ENCODE measurements around the gene CTSH.
"Not testable (repeated sequence)": the region's sequence is repeated elsewhere in the genome, so short reads cannot be mapped to it uniquely, and the experiment has no call there.

Gene CTSH

GRCh38 chr15:78907577-78907976 is 37.3 kb downstream of the CTSH start:
- peak; percentile 26 for TF ChIP-seq CTCF (IDR thresholded peaks at IDR 0.05)
- H3K27me3 Mint-ChIP-seq (ENCODE audit: low read depth, poor library complexity) = no peaks in the 10 kb centered on the region
- H3K27ac Mint-ChIP-seq = no peak overlapping the region
- H3K36me3 Mint-ChIP-seq (ENCODE audit: low read depth) = peaks cover 65% of the 10 kb centered on the region
- DNase-seq = no peak
- H3K4me1 Mint-ChIP-seq = peaks cover 42% of the 10 kb centered on the region
- H3K4me3 Mint-ChIP-seq = no peak overlapping the region
- H3K9me3 Mint-ChIP-seq = no peaks in the 10 kb centered on the region

GRCh38 chr15:78906316-78906620 is 38.6 kb downstream of the CTSH start:
- no peaks in the 10 kb centered on the region for H3K9me3 Mint-ChIP-seq
- no peak overlapping the region for H3K4me3 Mint-ChIP-seq
- peaks cover 66% of the 10 kb centered on the region for H3K36me3 Mint-ChIP-seq (ENCODE audit: low read depth)
- no peak overlapping the region for H3K27ac Mint-ChIP-seq
- H3K4me1 Mint-ChIP-seq = peaks cover 55% of the 10 kb centered on the region
- no peak for DNase-seq
- no peaks in the 10 kb centered on the region for H3K27me3 Mint-ChIP-seq (ENCODE audit: low read depth, poor library complexity)
- TF ChIP-seq CTCF (IDR thresholded peaks at IDR 0.05) = no peak

GRCh38 chr15:78904599-78905358 is 40.1 kb downstream of the CTSH start:
- Mint-ChIP-seq H3K4me3 (no peak overlapping the region), H3K4me1 (peaks cover 50% of the 10 kb centered on the region), H3K36me3 (ENCODE audit: low read depth) (peaks cover 71% of the 10 kb centered on the region), H3K27me3 (ENCODE audit: low read depth, poor library complexity) (no peaks in the 10 kb centered on the region), H3K9me3 (no peaks in the 10 kb centered on the region), H3K27ac (peak overlapping the region; percentile 62)
- no peak for DNase-seq
- TF ChIP-seq CTCF (IDR thresholded peaks at IDR 0.05) = no peak

GRCh38 chr15:78902281-78903032 is 42.4 kb downstream of the CTSH start:
- Mint-ChIP-seq H3K4me3 (peak overlapping the region; percentile 7), H3K4me1 (peaks cover 36% of the 10 kb centered on the region), H3K27ac (peak overlapping the region; percentile 95), H3K36me3 (ENCODE audit: low read depth) (peaks cover 87% of the 10 kb centered on the region)
- not testable (repeated sequence) for H3K9me3 Mint-ChIP-seq; H3K27me3 Mint-ChIP-seq (ENCODE audit: low read depth, poor library complexity); DNase-seq

GRCh38 chr15:78900819-78901533 is 43.9 kb downstream of the CTSH start:
- H3K4me3 Mint-ChIP-seq; H3K27me3 Mint-ChIP-seq (ENCODE audit: low read depth, poor library complexity); H3K9me3 Mint-ChIP-seq; DNase-seq: not testable (repeated sequence)
- peaks cover 26% of the 10 kb centered on the region for H3K4me1 Mint-ChIP-seq
- peaks cover 92% of the 10 kb centered on the region for H3K36me3 Mint-ChIP-seq (ENCODE audit: low read depth)
- H3K27ac Mint-ChIP-seq = peak overlapping the region; percentile 78

GRCh38 chr15:78898540-78898939 is 46.3 kb downstream of the CTSH start:
- no peaks in the 10 kb centered on the region for H3K27me3 Mint-ChIP-seq (ENCODE audit: low read depth, poor library complexity)
- no peak overlapping the region for H3K4me3 Mint-ChIP-seq
- no peak for DNase-seq
- H3K36me3 Mint-ChIP-seq (ENCODE audit: low read depth) = peaks cover 97% of the 10 kb centered on the region
- TF ChIP-seq CTCF (IDR thresholded peaks at IDR 0.05) = no peak
- H3K27ac Mint-ChIP-seq = peak overlapping the region; percentile 19
- peaks cover 20% of the 10 kb centered on the region for H3K4me1 Mint-ChIP-seq
- no peaks in the 10 kb centered on the region for H3K9me3 Mint-ChIP-seq
